Measurements from ENCODE around the gene WWOX.

DNA sequence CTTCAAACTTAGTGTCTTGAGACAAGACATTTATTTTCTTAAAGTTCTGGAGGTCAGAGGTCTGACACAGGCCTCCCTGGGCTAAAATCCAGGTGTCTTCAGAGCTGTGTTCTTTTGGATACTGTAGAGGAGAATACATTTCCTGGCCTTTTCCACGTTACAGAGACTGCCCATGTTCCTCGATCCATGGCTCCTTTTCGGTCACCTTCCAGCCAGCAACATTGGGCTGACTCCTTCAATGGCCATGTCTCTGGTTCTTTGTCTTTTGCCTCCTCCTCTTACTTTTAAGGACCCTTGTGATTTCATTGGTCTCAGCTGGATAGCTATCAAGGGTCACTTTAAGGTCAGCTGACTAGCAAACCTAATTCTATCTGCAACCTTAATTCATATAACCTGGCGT lies 212.4 kb downstream of the WWOX start:
- TF ChIP-seq POLR2A (IDR thresholded peaks at IDR 0.05; ENCODE audit: control extremely low read depth in 1 of 2, low read depth in 2 of 2, low read length in 2 of 2) (no peak), RAD21 (IDR thresholded peaks at IDR 0.05 in 1 of 2, conservative IDR thresholded peaks at IDR 0.05 in 1 of 2; ENCODE audit: low read depth in 2 of 2, low read length in 2 of 2) (no peak), SRF (IDR thresholded peaks at IDR 0.05; ENCODE audit: low read depth, low read length) (no peak), ZNF274 (IDR thresholded peaks at IDR 0.05; ENCODE audit: borderline replicate concordance, extremely low read depth, low read length) (no peak), TBP (IDR thresholded peaks at IDR 0.05; ENCODE audit: low read depth, low read length) (no peak), HDAC2 (IDR thresholded peaks at IDR 0.05; ENCODE audit: borderline replicate concordance in 1 of 2, low read depth in 2 of 2, low read length in 2 of 2) (no peak), EZH2 (IDR thresholded peaks at IDR 0.05; ENCODE audit: low read depth, low read length, severe bottlenecking) (no peak), HDAC6 (IDR thresholded peaks at IDR 0.05; ENCODE audit: low read depth, low read length) (no peak), BRCA1 (IDR thresholded peaks at IDR 0.05; ENCODE audit: low read depth, low read length) (no peak), POLR2AphosphoS5 (IDR thresholded peaks at IDR 0.05; ENCODE audit: low read depth, low read length) (no peak)
- TF ChIP-seq, protein P1, sequence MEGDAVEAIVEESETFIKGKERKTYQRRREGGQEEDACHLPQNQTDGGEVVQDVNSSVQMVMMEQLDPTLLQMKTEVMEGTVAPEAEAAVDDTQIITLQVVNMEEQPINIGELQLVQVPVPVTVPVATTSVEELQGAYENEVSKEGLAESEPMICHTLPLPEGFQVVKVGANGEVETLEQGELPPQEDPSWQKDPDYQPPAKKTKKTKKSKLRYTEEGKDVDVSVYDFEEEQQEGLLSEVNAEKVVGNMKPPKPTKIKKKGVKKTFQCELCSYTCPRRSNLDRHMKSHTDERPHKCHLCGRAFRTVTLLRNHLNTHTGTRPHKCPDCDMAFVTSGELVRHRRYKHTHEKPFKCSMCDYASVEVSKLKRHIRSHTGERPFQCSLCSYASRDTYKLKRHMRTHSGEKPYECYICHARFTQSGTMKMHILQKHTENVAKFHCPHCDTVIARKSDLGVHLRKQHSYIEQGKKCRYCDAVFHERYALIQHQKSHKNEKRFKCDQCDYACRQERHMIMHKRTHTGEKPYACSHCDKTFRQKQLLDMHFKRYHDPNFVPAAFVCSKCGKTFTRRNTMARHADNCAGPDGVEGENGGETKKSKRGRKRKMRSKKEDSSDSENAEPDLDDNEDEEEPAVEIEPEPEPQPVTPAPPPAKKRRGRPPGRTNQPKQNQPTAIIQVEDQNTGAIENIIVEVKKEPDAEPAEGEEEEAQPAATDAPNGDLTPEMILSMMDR (IDR thresholded peaks at IDR 0.05; ENCODE audit: control extremely low read depth in 1 of 3, insufficient read depth in 1 of 3, low read depth in 1 of 3, low read length in 3 of 3), result no peak
- TF ChIP-seq, protein P2, sequence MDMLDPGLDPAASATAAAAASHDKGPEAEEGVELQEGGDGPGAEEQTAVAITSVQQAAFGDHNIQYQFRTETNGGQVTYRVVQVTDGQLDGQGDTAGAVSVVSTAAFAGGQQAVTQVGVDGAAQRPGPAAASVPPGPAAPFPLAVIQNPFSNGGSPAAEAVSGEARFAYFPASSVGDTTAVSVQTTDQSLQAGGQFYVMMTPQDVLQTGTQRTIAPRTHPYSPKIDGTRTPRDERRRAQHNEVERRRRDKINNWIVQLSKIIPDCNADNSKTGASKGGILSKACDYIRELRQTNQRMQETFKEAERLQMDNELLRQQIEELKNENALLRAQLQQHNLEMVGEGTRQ (IDR thresholded peaks at IDR 0.05; ENCODE audit: low read length), result no peak

All from H1 (cell line).